ENCODE results near the gene SYCP2L. TPM values are rescaled to one million over a fixed set of nuclear protein-coding genes. Genes with fewer than 3 reads are reported as not detected.

The SYCP2L gene
- total RNA-seq, 1 donor from 2014 or later = 6.4 TPM

DNA sequence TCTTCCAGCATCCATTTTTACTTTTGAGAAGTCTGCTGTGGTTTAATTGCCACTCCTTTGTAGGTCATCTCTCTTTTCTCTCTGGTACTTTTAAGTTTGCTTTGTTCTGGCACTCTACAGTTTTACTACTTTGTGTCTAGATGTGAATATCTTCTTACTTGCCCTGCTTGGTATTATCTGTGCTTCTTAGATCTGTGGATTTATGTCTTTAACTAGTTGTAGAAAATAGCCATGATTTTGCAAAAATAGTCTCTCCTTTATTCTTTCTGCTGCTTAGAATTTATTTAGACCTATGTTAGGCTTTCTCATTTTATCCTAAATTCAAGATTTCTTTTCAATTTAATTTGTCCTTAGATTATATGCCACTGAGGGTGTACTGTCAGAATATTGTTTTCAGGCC, 43.3 kb upstream of the SYCP2L start:
- no peaks in the 10 kb centered on the region for H3K4me1 Mint-ChIP-seq (ENCODE audit: low read depth, unreplicated experiment)
- Histone ChIP-seq H3K9ac (ENCODE audit: low read length) (no peak overlapping the region), H3K4me2 (ENCODE audit: low read length) (no peak overlapping the region), H3K4me3 (ENCODE audit: insufficient read depth, low read depth, low read length) (no peak overlapping the region), H2AFZ (ENCODE audit: low read depth, low read length) (no peak overlapping the region), H3K4me1 (ENCODE audit: insufficient read depth, low read length) (no peaks in the 10 kb centered on the region), H3K27me3 (ENCODE audit: insufficient read depth, low read length) (peaks cover 14% of the 10 kb centered on the region), H3K79me2 (ENCODE audit: insufficient read depth, low read length) (no peaks in the 10 kb centered on the region), H4K20me1 (ENCODE audit: insufficient read depth, low read length) (no peaks in the 10 kb centered on the region), H3K36me3 (ENCODE audit: insufficient read depth, low read length) (no peaks in the 10 kb centered on the region), H3K9me3 (ENCODE audit: insufficient read depth, low read depth, low read length) (no peaks in the 10 kb centered on the region), H3K27ac (ENCODE audit: low read depth, low read length) (no peak overlapping the region)
- FAIRE-seq (no peak), DNase-seq (ENCODE audit: low read depth) (no peak)
- no peak for TF ChIP-seq EZH2 (IDR thresholded peaks at IDR 0.05; ENCODE audit: insufficient read depth, low read length)
- TF ChIP-seq, protein P1, sequence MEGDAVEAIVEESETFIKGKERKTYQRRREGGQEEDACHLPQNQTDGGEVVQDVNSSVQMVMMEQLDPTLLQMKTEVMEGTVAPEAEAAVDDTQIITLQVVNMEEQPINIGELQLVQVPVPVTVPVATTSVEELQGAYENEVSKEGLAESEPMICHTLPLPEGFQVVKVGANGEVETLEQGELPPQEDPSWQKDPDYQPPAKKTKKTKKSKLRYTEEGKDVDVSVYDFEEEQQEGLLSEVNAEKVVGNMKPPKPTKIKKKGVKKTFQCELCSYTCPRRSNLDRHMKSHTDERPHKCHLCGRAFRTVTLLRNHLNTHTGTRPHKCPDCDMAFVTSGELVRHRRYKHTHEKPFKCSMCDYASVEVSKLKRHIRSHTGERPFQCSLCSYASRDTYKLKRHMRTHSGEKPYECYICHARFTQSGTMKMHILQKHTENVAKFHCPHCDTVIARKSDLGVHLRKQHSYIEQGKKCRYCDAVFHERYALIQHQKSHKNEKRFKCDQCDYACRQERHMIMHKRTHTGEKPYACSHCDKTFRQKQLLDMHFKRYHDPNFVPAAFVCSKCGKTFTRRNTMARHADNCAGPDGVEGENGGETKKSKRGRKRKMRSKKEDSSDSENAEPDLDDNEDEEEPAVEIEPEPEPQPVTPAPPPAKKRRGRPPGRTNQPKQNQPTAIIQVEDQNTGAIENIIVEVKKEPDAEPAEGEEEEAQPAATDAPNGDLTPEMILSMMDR (IDR thresholded peaks at IDR 0.05; ENCODE audit: insufficient read depth, low read depth, low read length) = no peak
- no peaks in the 10 kb centered on the region for H3K9me3 Mint-ChIP-seq (ENCODE audit: unreplicated experiment)
- H3K36me3 Mint-ChIP-seq (ENCODE audit: low read depth, unreplicated experiment) = no peaks in the 10 kb centered on the region
- H3K27me3 Mint-ChIP-seq (ENCODE audit: low read depth, unreplicated experiment) = peaks cover 23% of the 10 kb centered on the region
- H3K27ac Mint-ChIP-seq (ENCODE audit: unreplicated experiment) = no peak overlapping the region
- H3K4me3 Mint-ChIP-seq (ENCODE audit: unreplicated experiment) = no peak overlapping the region

DNA sequence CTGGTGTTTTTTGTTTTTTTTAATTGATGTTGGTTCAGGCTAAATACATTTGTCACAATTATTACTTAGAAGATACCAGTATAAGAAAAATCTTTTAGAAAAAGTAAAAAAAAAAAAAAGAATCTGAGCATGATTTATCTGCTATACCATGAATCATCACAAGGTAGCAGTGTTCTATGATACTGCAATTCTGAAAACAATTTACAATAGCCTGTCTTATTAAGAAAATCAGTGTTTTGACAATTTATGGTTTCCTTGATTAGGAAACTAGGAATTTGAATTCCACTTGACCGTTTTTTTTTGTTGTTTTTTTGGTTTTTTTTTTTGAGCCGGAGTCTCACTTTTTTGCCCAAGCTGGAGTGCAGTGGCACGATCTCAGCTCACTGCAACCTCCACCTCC, 39.2 kb upstream of the SYCP2L start:
- H4K20me1 ChIP-seq (ENCODE audit: insufficient read depth, low read length) = no peaks in the 10 kb centered on the region
- Mint-ChIP-seq H3K27ac (ENCODE audit: unreplicated experiment) (no peak overlapping the region), H3K36me3 (ENCODE audit: low read depth, unreplicated experiment) (no peaks in the 10 kb centered on the region), H3K4me3 (ENCODE audit: unreplicated experiment) (no peak overlapping the region), H3K9me3 (ENCODE audit: unreplicated experiment) (no peaks in the 10 kb centered on the region), H3K4me1 (ENCODE audit: low read depth, unreplicated experiment) (no peaks in the 10 kb centered on the region), H3K27me3 (ENCODE audit: low read depth, unreplicated experiment) (peaks cover 2% of the 10 kb centered on the region)
- H3K9ac ChIP-seq (ENCODE audit: low read length) = no peak overlapping the region
- no peak overlapping the region for H3K27ac ChIP-seq (ENCODE audit: low read depth, low read length)
- DNase-seq (ENCODE audit: low read depth) (no peak), FAIRE-seq (no peak)
- TF ChIP-seq EZH2 (IDR thresholded peaks at IDR 0.05; ENCODE audit: insufficient read depth, low read length) = no peak
- TF ChIP-seq, protein P1 (IDR thresholded peaks at IDR 0.05; ENCODE audit: insufficient read depth, low read depth, low read length) = peak; percentile 27
- H3K36me3 ChIP-seq (ENCODE audit: insufficient read depth, low read length) = no peaks in the 10 kb centered on the region
- H3K4me2 ChIP-seq (ENCODE audit: low read length) = no peak overlapping the region
- no peaks in the 10 kb centered on the region for H3K4me1 ChIP-seq (ENCODE audit: insufficient read depth, low read length)
- H3K9me3 ChIP-seq (ENCODE audit: insufficient read depth, low read depth, low read length) = no peaks in the 10 kb centered on the region
- H3K79me2 ChIP-seq (ENCODE audit: insufficient read depth, low read length) = no peaks in the 10 kb centered on the region
- no peak overlapping the region for H3K4me3 ChIP-seq (ENCODE audit: insufficient read depth, low read depth, low read length)
- H2AFZ ChIP-seq (ENCODE audit: low read depth, low read length) = no peak overlapping the region
- H3K27me3 ChIP-seq (ENCODE audit: insufficient read depth, low read length) = no peaks in the 10 kb centered on the region

DNA sequence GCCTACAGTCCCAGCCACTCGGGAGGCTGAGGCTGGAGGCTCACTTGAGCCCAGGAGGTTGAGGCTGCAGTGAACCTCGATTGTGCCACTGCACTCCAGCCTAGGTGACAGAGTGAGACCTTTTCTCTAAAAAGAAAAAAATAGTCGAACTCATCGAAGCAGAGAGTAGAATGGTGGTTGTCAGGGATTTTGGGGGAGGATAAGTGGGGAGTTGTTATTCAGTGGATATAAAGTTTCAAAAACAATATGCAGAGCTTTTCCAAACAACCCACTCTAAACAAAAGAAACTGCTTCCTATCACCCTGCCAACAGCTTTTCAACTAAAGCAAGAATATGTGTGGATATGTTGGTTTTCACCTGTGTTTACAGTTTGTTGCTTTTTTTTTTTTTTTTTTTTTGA, 37.0 kb upstream of the SYCP2L start:
- H3K4me3 Mint-ChIP-seq (ENCODE audit: unreplicated experiment) = no peak overlapping the region
- Histone ChIP-seq H4K20me1 (ENCODE audit: insufficient read depth, low read length) (no peaks in the 10 kb centered on the region), H3K9me3 (ENCODE audit: insufficient read depth, low read depth, low read length) (no peaks in the 10 kb centered on the region), H3K4me3 (ENCODE audit: insufficient read depth, low read depth, low read length) (no peak overlapping the region), H3K9ac (ENCODE audit: low read length) (no peak overlapping the region), H3K36me3 (ENCODE audit: insufficient read depth, low read length) (no peaks in the 10 kb centered on the region), H3K4me2 (ENCODE audit: low read length) (no peak overlapping the region), H3K4me1 (ENCODE audit: insufficient read depth, low read length) (no peaks in the 10 kb centered on the region), H3K27ac (ENCODE audit: low read depth, low read length) (no peak overlapping the region), H3K27me3 (ENCODE audit: insufficient read depth, low read length) (no peaks in the 10 kb centered on the region), H2AFZ (ENCODE audit: low read depth, low read length) (no peak overlapping the region), H3K79me2 (ENCODE audit: insufficient read depth, low read length) (no peaks in the 10 kb centered on the region)
- TF ChIP-seq, protein P1 (IDR thresholded peaks at IDR 0.05; ENCODE audit: insufficient read depth, low read depth, low read length) = no peak
- TF ChIP-seq EZH2 (IDR thresholded peaks at IDR 0.05; ENCODE audit: insufficient read depth, low read length) = no peak
- no peaks in the 10 kb centered on the region for H3K4me1 Mint-ChIP-seq (ENCODE audit: low read depth, unreplicated experiment)
- peaks cover 11% of the 10 kb centered on the region for H3K9me3 Mint-ChIP-seq (ENCODE audit: unreplicated experiment)
- DNase-seq (ENCODE audit: low read depth) = no peak
- no peak overlapping the region for H3K27ac Mint-ChIP-seq (ENCODE audit: unreplicated experiment)
- no peaks in the 10 kb centered on the region for H3K36me3 Mint-ChIP-seq (ENCODE audit: low read depth, unreplicated experiment)
- no peak for FAIRE-seq
- H3K27me3 Mint-ChIP-seq (ENCODE audit: low read depth, unreplicated experiment) = peaks cover 2% of the 10 kb centered on the region
